ENCODE data around the gene OR4K5.

- TF ChIP-seq CTCF (IDR thresholded peaks at IDR 0.05 in 2 of 3, conservative IDR thresholded peaks at IDR 0.05 in 1 of 3; ENCODE audit: control insufficient read depth in 2 of 3, extremely low read depth in 1 of 3, insufficient read depth in 1 of 3, low read depth in 3 of 3, low read length in 3 of 3) (no peak), POLR2A (IDR thresholded peaks at IDR 0.05; ENCODE audit: low read depth, low read length) (no peak), RELA (IDR thresholded peaks at IDR 0.05; ENCODE audit: borderline replicate concordance, partially characterized antibody) (no peak), ATF7 (IDR thresholded peaks at IDR 0.05; ENCODE audit: low read depth) (no peak), CREB1 (IDR thresholded peaks at IDR 0.05; ENCODE audit: low read depth) (no peak), TCF12 (IDR thresholded peaks at IDR 0.05; ENCODE audit: low read depth, low read length) (no peak)
Measured at GRCh38 chr14:19902409-19902808, 18.0 kb upstream of the OR4K5 start.
